GM18870 (cell line): Measurements from ENCODE around the gene PNLDC1.
"Not testable (repeated sequence)": the region's sequence is repeated elsewhere in the genome, so short reads cannot be mapped to it uniquely, and the experiment has no call there.

Source experiments
- ATAC-seq: cut with Tn5 transposase; IDR thresholded peaks from one replicate; pipeline ENCODE4 v1.9.1; 2021; ENCODE audit warnings: moderate library complexity; ENCODE audit not compliant: unreplicated experiment

PNLDC1 gene

GRCh38 chr6:159817951-159818739 is 18.1 kb downstream of the PNLDC1 start:
- no peak for ATAC-seq

GRCh38 chr6:159819098-159819497 is 19.0 kb downstream of the PNLDC1 start:
- no peak for ATAC-seq

- no peak for ATAC-seq
These were observed 20.0 kb downstream of the PNLDC1 start for GRCh38 chr6:159819932-159820640.

GRCh38 chr6:159821122-159821521 is 21.0 kb downstream of the PNLDC1 start:
- ATAC-seq = no peak

GRCh38 chr6:159821726-159822125 is 21.6 kb downstream of the PNLDC1 start:
- ATAC-seq = no peak

DNA sequence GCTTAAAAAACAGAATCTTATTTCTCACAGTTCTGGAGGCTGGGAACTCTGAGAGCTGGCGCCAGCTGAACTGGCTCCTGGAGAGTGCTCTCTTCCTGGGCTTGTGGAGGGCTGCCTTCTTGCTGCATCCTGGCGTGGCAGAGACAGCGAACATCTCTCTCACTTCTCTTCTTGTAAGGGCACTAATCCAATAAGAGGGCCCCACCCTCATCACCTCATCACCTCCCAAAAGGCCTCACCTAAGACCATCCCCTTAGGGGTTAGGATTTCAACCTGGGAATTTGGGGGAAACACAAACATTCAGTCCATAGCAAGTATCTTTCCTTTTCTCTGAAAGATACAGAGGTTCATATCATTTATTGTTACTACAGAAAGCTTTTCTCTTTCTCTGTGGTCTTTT is 23.9 kb downstream of the PNLDC1 start:
- ATAC-seq = no peak

- not testable (repeated sequence) for ATAC-seq
These were observed 24.6 kb downstream of the PNLDC1 start for GRCh38 chr6:159824690-159825089.

GRCh38 chr6:159826004-159826403 is 25.9 kb downstream of the PNLDC1 start:
- ATAC-seq = no peak

GRCh38 chr6:159826968-159827647 is 27.0 kb downstream of the PNLDC1 start:
- ATAC-seq = no peak

- no peak for ATAC-seq
These were observed 28.0 kb downstream of the PNLDC1 start for GRCh38 chr6:159828074-159828473.

DNA sequence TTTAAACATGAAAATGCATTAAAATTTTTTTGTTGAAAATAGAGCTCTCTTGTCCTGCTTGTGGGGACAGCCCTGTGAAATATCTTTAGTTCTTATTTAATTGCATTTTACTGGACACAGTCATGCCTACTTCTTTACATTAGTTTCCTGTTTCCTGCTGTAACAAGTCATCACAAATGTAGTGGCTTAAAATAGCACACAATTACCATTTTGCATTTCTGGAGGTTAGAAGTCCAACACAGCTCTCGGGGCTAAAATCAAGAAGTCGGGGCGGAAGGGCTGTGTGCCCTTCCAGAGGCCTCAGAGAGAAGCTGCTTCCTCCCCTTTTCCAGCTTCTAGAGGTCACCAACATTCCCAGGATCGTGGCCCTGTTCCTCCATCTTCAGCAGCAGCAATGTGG is 29.4 kb downstream of the PNLDC1 start:
- peak; percentile 80 for ATAC-seq

- no peak for ATAC-seq
These were observed 30.7 kb downstream of the PNLDC1 start for GRCh38 chr6:159830501-159831372.

GRCh38 chr6:159831373-159831679 is 31.2 kb downstream of the PNLDC1 start:
- no peak for ATAC-seq

DNA sequence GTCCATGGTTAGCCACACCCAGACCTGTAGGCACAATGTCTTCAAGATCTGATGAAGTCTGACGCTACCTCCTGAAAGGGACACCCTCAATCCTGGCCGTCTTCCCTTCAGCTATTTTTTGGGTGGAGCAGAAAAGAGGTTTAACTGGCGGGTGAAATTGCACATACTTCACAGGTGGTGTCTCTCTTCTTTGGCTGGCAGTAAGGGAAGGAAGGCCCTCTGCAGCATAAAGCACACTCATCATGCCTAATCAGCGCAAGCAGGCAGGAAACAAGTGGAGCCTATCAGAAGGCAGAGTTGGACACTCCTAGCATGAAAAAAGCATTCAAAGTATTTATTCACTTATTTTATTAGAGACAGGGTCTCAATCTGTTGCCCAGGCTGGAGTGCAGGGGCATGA is 32.9 kb downstream of the PNLDC1 start:
- ATAC-seq = no peak

DNA sequence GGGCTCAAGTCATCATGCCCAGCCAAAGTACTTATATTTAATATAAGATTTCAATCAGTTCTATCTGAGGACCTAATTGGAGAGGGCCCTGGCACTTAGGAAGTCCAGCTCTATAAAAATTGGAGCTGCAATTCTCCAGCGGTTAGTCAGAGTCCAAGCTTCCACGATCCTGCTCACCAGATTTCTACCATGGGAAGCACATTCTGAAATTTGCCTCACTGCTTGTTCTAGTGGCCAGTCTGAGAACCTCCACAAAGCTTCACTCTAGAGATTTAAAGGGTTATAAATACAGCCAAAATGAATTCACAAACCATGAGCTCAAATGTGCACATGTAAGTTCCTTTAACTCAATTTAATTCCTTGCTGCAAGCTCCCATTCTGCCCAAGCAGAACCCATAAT is 33.5 kb downstream of the PNLDC1 start:
- no peak for ATAC-seq

DNA sequence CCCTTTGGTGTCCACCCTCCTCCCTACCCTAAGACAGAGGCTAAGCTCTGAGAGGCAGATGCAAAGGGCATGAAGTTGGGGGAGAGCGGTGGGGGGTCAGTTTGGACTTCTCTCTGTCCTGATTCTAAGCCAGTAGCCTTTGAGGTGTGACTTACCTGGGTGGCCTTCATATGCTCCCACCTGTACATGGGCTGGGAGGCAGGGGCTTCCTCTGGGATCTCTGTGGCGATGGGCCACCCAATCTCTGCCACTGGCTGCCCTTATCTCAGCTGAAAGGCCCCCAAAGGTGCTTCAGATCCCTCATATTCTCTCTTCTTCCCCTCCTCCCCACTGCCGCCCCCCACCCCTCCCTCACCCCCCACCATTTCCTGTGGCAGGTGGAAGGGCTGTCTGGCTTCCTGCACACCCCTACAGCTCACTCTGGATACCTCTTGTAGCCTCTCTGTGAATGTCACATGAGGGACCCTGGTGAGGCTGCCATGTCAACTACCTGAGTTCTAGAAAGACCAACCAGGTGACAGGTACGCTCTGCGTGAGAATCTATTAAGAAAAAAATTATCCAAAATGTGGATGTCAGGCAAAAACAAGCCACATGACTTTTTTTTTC is 34.0 kb downstream of the PNLDC1 start:
- no peak for ATAC-seq

GRCh38 chr6:159836718-159837490 is 36.8 kb downstream of the PNLDC1 start:
- no peak for ATAC-seq

DNA sequence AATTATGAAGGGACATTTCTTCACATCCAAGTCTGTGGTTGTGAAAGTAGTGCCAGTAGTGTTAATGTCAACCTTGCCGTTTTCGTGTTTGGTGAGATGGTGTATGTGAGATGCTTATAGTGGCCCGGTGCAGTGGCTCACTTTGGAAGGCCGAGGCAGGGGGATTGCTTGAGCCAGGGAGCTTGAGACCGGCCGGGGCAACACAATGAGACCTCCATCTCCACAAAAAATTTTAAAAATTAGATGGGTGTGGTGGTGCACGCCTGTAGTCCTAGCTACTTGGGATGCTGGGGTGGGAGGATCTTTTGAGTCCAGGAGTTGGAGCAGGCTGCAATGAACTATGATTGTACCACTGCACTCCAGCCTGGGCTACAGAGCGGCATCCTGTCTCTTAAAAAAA is 37.4 kb downstream of the PNLDC1 start:
- ATAC-seq = no peak

- no peak for ATAC-seq
These were observed 38.1 kb downstream of the PNLDC1 start for GRCh38 chr6:159838020-159838744.
